Spleen (tissue), 11 donors: ENCODE results near the gene KLHL28. TPM values are rescaled to one million over a fixed set of nuclear protein-coding genes. Genes with fewer than 3 reads are reported as not detected.

Source experiments
- DNase-seq: peaks from one replicate; pipeline ENCODE4 v3.0.0-alpha.2; 2020
- H3K27ac ChIP-seq, 8 donors: fragments of 200-600 bp; sonication (generic) in 7 of 8; 1 replicate in 4 of 8; 2 replicates in 4 of 8; pipeline versions ENCODE4 v1.5.0 to v1.8.0; 2016 to 2021; ENCODE audit warnings: inconsistent platforms in 4 of 8, mild to moderate bottlenecking in 4 of 8, moderate library complexity in 1 of 8
- H3K27me3 ChIP-seq, 7 donors: fragments of 200-600 bp; sonication (generic) in 6 of 7; replicated peaks in 1 of 7; 1 replicate in 4 of 7; 2 replicates in 3 of 7; pipeline versions ENCODE4 v1.5.0 to v1.8.0; 2016 to 2021; ENCODE audit warnings: inconsistent platforms in 3 of 7, mild to moderate bottlenecking in 1 of 7
- H3K36me3 ChIP-seq, 6 donors: fragments of 200-600 bp; sonication (generic) in 5 of 6; 1 replicate in 4 of 6; 2 replicates in 2 of 6; pipeline versions ENCODE4 v1.5.0 to v1.8.0; 2016 to 2021; ENCODE audit warnings: inconsistent platforms in 2 of 6
- H3K4me1 ChIP-seq, 6 donors: fragments of 200-600 bp; sonication (generic) in 5 of 6; 1 replicate in 3 of 6; 2 replicates in 3 of 6; pipeline versions ENCODE4 v1.5.0 to v1.8.0; 2016 to 2021; ENCODE audit warnings: inconsistent platforms in 3 of 6
- H3K4me3 ChIP-seq, 8 donors: fragments of 200-600 bp; sonication (generic) in 7 of 8; 1 replicate in 4 of 8; 2 replicates in 4 of 8; pipeline versions ENCODE4 v1.5.0 to v1.8.0; 2016 to 2021; ENCODE audit warnings: inconsistent platforms in 4 of 8, mild to moderate bottlenecking in 4 of 8, moderate library complexity in 2 of 8
- H3K9me3 ChIP-seq, 8 donors: fragments of 200-600 bp; sonication (generic) in 7 of 8; 1 replicate in 4 of 8; 2 replicates in 4 of 8; pipeline versions ENCODE4 v1.5.0 to v1.8.0; 2016 to 2021; ENCODE audit warnings: inconsistent platforms in 4 of 8
- POLR2A ChIP-seq, 3 donors: fragments of 450-650 bp; IDR thresholded peaks; one replicate each; pipeline ENCODE4 v1.5.1; 2017; ENCODE audit warnings: antibody characterized with exemption in 3 of 3, mild to moderate bottlenecking in 1 of 3
- POLR2AphosphoS5 ChIP-seq, 3 donors: sonication (generic); formaldehyde crosslinking; IDR thresholded peaks; one replicate each; pipeline ENCODE4 v1.5.1; 2017; ENCODE audit warnings: antibody characterized with exemption in 3 of 3
- WGBS, 5 donors: extraction: QIAGEN DNeasy Blood & Tissue Kit in 3 of 5; methylation state at CpG; one replicate each; pipeline versions ENCODE4 v1.1.5 to v1.1.7; 2013 to 2018; 5-methylcytosine and 5-hydroxymethylcytosine counted together
- intact Hi-C: fragments of 100-400 bp; cut with DNase I; formaldehyde crosslinking; loops from one replicate; pipeline ENCODE4 v1.15.0; 2023; ENCODE audit warnings: low total_unique reads
- polyA plus RNA-seq, 3 donors: library from polyadenylated mRNA; stranded (reverse); fragments of 200-250 nt; gene quantifications; one replicate each; pipeline ENCODE4 v1.2.1, GENCODE V29; 2013
- total RNA-seq, 7 donors: library from RNA; depleted of rRNA in 3 of 7; stranded (reverse); fragments of >200 nt in 3 of 7; fragmentation: NEBNext Ultra II Directional in 4 of 7; extraction: Animal tissue kit (Norgen Biotek cat#: 25700) in 4 of 7; gene quantifications; one replicate each; pipeline versions ENCODE4 v1.1.0 to v1.2.1, GENCODE V29; 2016 to 2021
- TF ChIP-seq, protein P1 (sequence below), 11 experiments: fragments of 200-600 bp in 7 of 11; fragments of 450-650 bp in 4 of 11; sonication (generic) in 4 of 11; IDR thresholded peaks in 8 of 11; conservative IDR thresholded peaks in 3 of 11; 1 replicate in 7 of 11; 2 replicates in 4 of 11; pipeline versions ENCODE4 v1.4.0 to v1.8.0; 2016 to 2021; ENCODE audit warnings: antibody characterized with exemption in 11 of 11, inconsistent platforms in 4 of 11, mild to moderate bottlenecking in 1 of 11
- donor health status: healthy with polysubstance abuse.
- donor health status: DM: no; HTN: no; CAD: no; lungs with moderate emphysema.
- donor health status: DM: no; HTN: no; CAD: no.
- donor health status: Bipolar disorder and iron deficiency.
- donor health status: healthy.
- donor health status: DM: no; HTN: no; CAD: no.
- donor health status: DM: yes; HTN: yes; CAD: no.

The KLHL28 gene
- total and polyA plus RNA-seq, 10 donors, result 2.1 to 21.5 (median 14.9) TPM

DNA sequence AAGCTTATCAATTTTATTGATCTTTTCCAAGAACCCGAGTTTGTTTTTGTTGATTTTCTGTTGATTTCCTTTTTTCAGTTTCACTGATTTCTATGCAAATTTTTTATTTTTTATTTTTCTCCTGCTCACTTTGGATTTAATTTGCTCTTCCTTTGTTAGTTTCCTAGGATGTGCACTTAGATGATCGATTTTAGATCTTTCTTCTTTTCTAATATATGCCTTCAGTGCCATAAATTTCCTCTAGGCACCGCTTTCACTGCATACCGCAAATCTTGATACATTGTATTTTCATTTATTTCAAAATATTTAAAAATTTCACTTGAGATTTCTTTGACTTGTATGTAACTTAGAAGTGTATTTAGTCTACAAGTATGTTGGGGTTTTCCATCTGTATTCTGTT is 9.7 kb upstream of the KLHL28 start:
- no peak overlapping the region for H3K27ac ChIP-seq
- no peak for TF ChIP-seq POLR2AphosphoS5 (IDR thresholded peaks at IDR 0.05)
- TF ChIP-seq POLR2A (IDR thresholded peaks at IDR 0.05), result no peak
- DNase-seq, result no peak
- H3K27me3 ChIP-seq, result no peaks in the 10 kb centered on the region
- H3K36me3 ChIP-seq, result peaks cover 0 to 20% (median 0%) of the 10 kb centered on the region in 6 donors
- H3K4me3 ChIP-seq, result no peak overlapping the region
- 91 to 96% (median 93%) methylated on average over 4 of the region's 4 CpGs for WGBS, 5 donors
- H3K4me1 ChIP-seq, result peaks cover 0 to 41% (median 27%) of the 10 kb centered on the region in 6 donors
- H3K9me3 ChIP-seq, result peaks cover 0 to 34% (median 20%) of the 10 kb centered on the region in 8 donors
- intact Hi-C loops, result no loop called here

DNA sequence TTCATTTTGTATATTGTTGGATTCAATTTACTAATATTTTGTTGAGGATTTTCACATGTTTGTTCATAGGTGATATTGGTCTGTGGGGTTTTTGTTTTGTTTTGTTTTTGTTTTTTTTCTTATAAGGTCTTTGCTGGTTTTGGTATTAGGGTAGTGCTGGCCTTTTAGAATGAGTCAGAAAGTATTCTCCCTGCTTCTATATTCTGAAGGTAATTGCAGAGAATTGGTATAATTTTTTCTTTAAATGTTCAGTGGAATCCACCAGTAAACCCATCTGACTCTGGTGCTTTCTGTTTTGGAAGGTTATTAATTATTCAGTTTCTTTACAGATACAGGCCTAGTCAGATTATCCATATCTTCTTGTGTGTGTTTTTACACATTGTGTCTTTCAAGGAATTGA is 9.2 kb upstream of the KLHL28 start:
- no peak overlapping the region for H3K27ac ChIP-seq

DNA sequence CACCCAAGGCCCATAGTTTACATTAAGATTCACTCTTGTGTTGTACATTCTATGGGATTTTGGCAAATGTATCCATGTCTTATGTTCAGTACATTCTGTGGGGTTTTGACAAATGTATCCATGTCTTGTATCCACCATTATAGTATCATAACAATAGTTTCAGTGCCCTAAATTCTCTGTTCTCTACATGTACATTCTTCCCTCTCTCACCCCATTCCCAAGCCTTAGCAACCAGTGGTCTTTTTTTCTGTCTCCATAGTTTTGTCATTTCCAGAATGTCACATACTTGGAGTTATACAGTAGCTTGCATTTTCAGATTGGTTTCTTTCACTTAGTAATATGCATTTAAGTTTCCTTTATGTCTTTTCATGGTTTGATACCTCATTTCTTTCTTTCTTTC is 7.0 kb upstream of the KLHL28 start:
- no peaks in the 10 kb centered on the region for H3K27me3 ChIP-seq
- H3K4me3 ChIP-seq, result peak overlapping the region in 1 of 8 donors; percentile 92
- no peak for TF ChIP-seq POLR2AphosphoS5 (IDR thresholded peaks at IDR 0.05)
- TF ChIP-seq, protein P1, sequence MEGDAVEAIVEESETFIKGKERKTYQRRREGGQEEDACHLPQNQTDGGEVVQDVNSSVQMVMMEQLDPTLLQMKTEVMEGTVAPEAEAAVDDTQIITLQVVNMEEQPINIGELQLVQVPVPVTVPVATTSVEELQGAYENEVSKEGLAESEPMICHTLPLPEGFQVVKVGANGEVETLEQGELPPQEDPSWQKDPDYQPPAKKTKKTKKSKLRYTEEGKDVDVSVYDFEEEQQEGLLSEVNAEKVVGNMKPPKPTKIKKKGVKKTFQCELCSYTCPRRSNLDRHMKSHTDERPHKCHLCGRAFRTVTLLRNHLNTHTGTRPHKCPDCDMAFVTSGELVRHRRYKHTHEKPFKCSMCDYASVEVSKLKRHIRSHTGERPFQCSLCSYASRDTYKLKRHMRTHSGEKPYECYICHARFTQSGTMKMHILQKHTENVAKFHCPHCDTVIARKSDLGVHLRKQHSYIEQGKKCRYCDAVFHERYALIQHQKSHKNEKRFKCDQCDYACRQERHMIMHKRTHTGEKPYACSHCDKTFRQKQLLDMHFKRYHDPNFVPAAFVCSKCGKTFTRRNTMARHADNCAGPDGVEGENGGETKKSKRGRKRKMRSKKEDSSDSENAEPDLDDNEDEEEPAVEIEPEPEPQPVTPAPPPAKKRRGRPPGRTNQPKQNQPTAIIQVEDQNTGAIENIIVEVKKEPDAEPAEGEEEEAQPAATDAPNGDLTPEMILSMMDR (IDR thresholded peaks at IDR 0.05 in 8 of 11, conservative IDR thresholded peaks at IDR 0.05 in 3 of 11), result no peak
- no peak for TF ChIP-seq POLR2A (IDR thresholded peaks at IDR 0.05)
- intact Hi-C loops, result no loop called here
- H3K4me1 ChIP-seq, result peaks cover 11 to 60% (median 53%) of the 10 kb centered on the region in 6 donors
- peaks cover 0 to 42% (median 20%) of the 10 kb centered on the region in 8 donors for H3K9me3 ChIP-seq
- H3K27ac ChIP-seq, result no peak overlapping the region
- H3K36me3 ChIP-seq, result peaks cover 0 to 20% (median 0%) of the 10 kb centered on the region in 6 donors
- DNase-seq, result no peak

More for the DNA sequence above, 9.2 kb upstream of the KLHL28 start:
- peaks cover 0 to 34% (median 20%) of the 10 kb centered on the region in 8 donors for H3K9me3 ChIP-seq
- no peaks in the 10 kb centered on the region for H3K27me3 ChIP-seq
- intact Hi-C loops, result no loop called here
- H3K36me3 ChIP-seq, result peaks cover 0 to 20% (median 0%) of the 10 kb centered on the region in 6 donors
- no peak overlapping the region for H3K4me3 ChIP-seq
- no peak for DNase-seq
- H3K4me1 ChIP-seq, result peaks cover 4 to 47% (median 33%) of the 10 kb centered on the region in 6 donors
- TF ChIP-seq POLR2A (IDR thresholded peaks at IDR 0.05), result no peak
- TF ChIP-seq, protein P1 (IDR thresholded peaks at IDR 0.05 in 8 of 11, conservative IDR thresholded peaks at IDR 0.05 in 3 of 11), result no peak
- TF ChIP-seq POLR2AphosphoS5 (IDR thresholded peaks at IDR 0.05), result no peak

GRCh38 chr14:44966601-44967336 is 5.0 kb upstream of the KLHL28 start:
- H3K36me3 ChIP-seq, result peaks cover 0 to 20% (median 0%) of the 10 kb centered on the region in 6 donors
- TF ChIP-seq, protein P1 (IDR thresholded peaks at IDR 0.05 in 8 of 11, conservative IDR thresholded peaks at IDR 0.05 in 3 of 11), result no peak
- TF ChIP-seq POLR2A (IDR thresholded peaks at IDR 0.05), result no peak
- no peak for TF ChIP-seq POLR2AphosphoS5 (IDR thresholded peaks at IDR 0.05)
- no peak overlapping the region for H3K27ac ChIP-seq
- H3K4me1 ChIP-seq, result peaks cover 14 to 68% (median 63%) of the 10 kb centered on the region in 6 donors
- H3K27me3 ChIP-seq, result no peaks in the 10 kb centered on the region
- intact Hi-C loops, result no loop called here
- WGBS, 5 donors, result 84 to 91% (median 87%) methylated on average over 4 of the region's 4 CpGs
- H3K9me3 ChIP-seq, result peaks cover 0 to 41% (median 19%) of the 10 kb centered on the region in 8 donors
- H3K4me3 ChIP-seq, result peak overlapping the region in 4 of 8 donors; percentile 9 to 92 (median 46)
- DNase-seq, result no peak
